ENCODE data around the gene PPP3CA. TPM values are rescaled to one million over a fixed set of nuclear protein-coding genes. Genes with fewer than 3 reads are reported as not detected.

PPP3CA gene
- total RNA-seq, 2 experiments from 2014 or later, result 12.9 to 13.8 TPM

DNA sequence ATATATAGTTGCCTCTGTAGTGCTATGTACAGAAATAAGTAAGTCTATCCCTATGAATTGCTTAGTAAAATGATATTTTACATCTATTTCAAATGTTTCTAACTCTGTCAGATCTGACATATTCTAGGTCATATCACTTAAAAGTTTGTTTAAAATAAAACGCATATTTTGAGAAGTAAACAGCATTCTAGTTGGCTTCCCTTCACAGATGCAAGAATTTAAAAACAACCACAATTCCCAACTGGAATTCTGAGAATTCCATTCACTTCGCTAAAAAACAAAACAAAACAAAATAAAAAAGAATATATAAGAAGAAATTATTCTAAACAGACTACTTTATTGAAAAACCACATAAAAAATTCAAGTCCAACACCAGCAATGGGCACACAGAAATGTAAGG is 126.0 kb downstream of the PPP3CA start:
- Mint-ChIP-seq H3K9me3 (no peaks in the 10 kb centered on the region), H3K27ac (no peak overlapping the region), H3K36me3 (ENCODE audit: low read depth) (no peaks in the 10 kb centered on the region), H3K4me3 (no peak overlapping the region), H3K27me3 (no peaks in the 10 kb centered on the region), H3K4me1 (ENCODE audit: low read depth) (peaks cover 42% of the 10 kb centered on the region)
- CTCF ChIA-PET, result no interaction called here
- Histone ChIP-seq H3K4me3 (ENCODE audit: low read length) (no peak overlapping the region), H3K27ac (ENCODE audit: low read depth in 1 of 2, low read length in 2 of 2) (no peak overlapping the region), H3K36me3 (ENCODE audit: insufficient read depth, low read length) (no peaks in the 10 kb centered on the region), H3K27me3 (ENCODE audit: control insufficient read depth in 1 of 2, insufficient read depth in 2 of 2, low read length in 2 of 2) (no peaks in the 10 kb centered on the region), H3K9me3 (ENCODE audit: control insufficient read depth in 1 of 2, insufficient read depth in 1 of 2, low read length in 2 of 2) (no peaks in the 10 kb centered on the region), H3K4me1 (ENCODE audit: insufficient read depth, low read length) (no peaks in the 10 kb centered on the region)
- no peak for DNase-seq
- intact Hi-C loops (cut with DNase I, micrococcal nuclease), result no loop called here
- TF ChIP-seq, protein P1, sequence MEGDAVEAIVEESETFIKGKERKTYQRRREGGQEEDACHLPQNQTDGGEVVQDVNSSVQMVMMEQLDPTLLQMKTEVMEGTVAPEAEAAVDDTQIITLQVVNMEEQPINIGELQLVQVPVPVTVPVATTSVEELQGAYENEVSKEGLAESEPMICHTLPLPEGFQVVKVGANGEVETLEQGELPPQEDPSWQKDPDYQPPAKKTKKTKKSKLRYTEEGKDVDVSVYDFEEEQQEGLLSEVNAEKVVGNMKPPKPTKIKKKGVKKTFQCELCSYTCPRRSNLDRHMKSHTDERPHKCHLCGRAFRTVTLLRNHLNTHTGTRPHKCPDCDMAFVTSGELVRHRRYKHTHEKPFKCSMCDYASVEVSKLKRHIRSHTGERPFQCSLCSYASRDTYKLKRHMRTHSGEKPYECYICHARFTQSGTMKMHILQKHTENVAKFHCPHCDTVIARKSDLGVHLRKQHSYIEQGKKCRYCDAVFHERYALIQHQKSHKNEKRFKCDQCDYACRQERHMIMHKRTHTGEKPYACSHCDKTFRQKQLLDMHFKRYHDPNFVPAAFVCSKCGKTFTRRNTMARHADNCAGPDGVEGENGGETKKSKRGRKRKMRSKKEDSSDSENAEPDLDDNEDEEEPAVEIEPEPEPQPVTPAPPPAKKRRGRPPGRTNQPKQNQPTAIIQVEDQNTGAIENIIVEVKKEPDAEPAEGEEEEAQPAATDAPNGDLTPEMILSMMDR (IDR thresholded peaks at IDR 0.05), result no peak
- POLR2A ChIA-PET, result no interaction called here
- no peak for ATAC-seq (ENCODE audit: poor library complexity)

- TF ChIP-seq, protein P1 (IDR thresholded peaks at IDR 0.05), result no peak
- ATAC-seq (ENCODE audit: poor library complexity) (no peak), DNase-seq (no peak)
- Mint-ChIP-seq H3K27ac (no peak overlapping the region), H3K9me3 (peaks cover 3% of the 10 kb centered on the region), H3K36me3 (ENCODE audit: low read depth) (no peaks in the 10 kb centered on the region), H3K4me1 (ENCODE audit: low read depth) (peaks cover 37% of the 10 kb centered on the region), H3K4me3 (no peak overlapping the region), H3K27me3 (no peaks in the 10 kb centered on the region)
- Histone ChIP-seq H3K4me3 (ENCODE audit: low read length) (no peak overlapping the region), H3K27me3 (ENCODE audit: control insufficient read depth in 1 of 2, insufficient read depth in 2 of 2, low read length in 2 of 2) (no peaks in the 10 kb centered on the region), H3K9me3 (ENCODE audit: control insufficient read depth in 1 of 2, insufficient read depth in 1 of 2, low read length in 2 of 2) (no peaks in the 10 kb centered on the region), H3K27ac (ENCODE audit: low read depth in 1 of 2, low read length in 2 of 2) (no peak overlapping the region), H3K36me3 (ENCODE audit: insufficient read depth, low read length) (no peaks in the 10 kb centered on the region), H3K4me1 (ENCODE audit: insufficient read depth, low read length) (no peaks in the 10 kb centered on the region)
- intact Hi-C loops (cut with DNase I, micrococcal nuclease), result no loop called here
- CTCF ChIA-PET, result no interaction called here
- POLR2A ChIA-PET, result no interaction called here
These were observed 128.4 kb downstream of the PPP3CA start for GRCh38 chr4:101218894-101219293.

DNA sequence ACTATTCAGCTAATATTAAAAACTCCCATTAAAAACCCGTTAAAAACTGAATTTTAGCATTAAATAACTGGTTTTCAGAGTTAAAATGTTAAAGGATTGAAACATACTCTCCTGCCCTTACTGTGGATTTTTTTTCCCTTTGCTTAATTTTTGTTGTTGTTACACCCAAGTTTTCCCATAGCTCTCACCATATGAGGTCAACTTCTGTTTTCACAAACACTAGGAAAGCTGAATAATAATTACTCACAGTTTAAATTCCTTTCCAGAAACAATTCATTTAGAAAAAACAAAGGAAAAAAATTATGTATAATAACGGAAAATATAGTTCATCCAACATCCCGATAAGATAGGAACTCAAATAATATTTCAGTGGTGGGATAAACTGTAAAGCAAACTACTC is 129.0 kb downstream of the PPP3CA start:
- peaks cover 33% of the 10 kb centered on the region for H3K4me1 Mint-ChIP-seq (ENCODE audit: low read depth)
- no peaks in the 10 kb centered on the region for H3K36me3 Mint-ChIP-seq (ENCODE audit: low read depth)
- no peak overlapping the region for H3K27ac Mint-ChIP-seq

More for the DNA sequence above, 129.0 kb downstream of the PPP3CA start:
- TF ChIP-seq, protein P1 (IDR thresholded peaks at IDR 0.05), result no peak
- no peaks in the 10 kb centered on the region for H3K9me3 ChIP-seq (ENCODE audit: control insufficient read depth in 1 of 2, insufficient read depth in 1 of 2, low read length in 2 of 2)
- no peak overlapping the region for H3K4me3 ChIP-seq (ENCODE audit: low read length)
- intact Hi-C loops (cut with DNase I, micrococcal nuclease), result no loop called here
- Mint-ChIP-seq H3K4me3 (no peak overlapping the region), H3K9me3 (peaks cover 3% of the 10 kb centered on the region), H3K27me3 (no peaks in the 10 kb centered on the region)
- POLR2A ChIA-PET, result no interaction called here
- no peak overlapping the region for H3K27ac ChIP-seq (ENCODE audit: low read depth in 1 of 2, low read length in 2 of 2)
- no peaks in the 10 kb centered on the region for H3K4me1 ChIP-seq (ENCODE audit: insufficient read depth, low read length)
- ATAC-seq (ENCODE audit: poor library complexity) (no peak), DNase-seq (no peak)
- CTCF ChIA-PET, result no interaction called here
- H3K27me3 ChIP-seq (ENCODE audit: control insufficient read depth in 1 of 2, insufficient read depth in 2 of 2, low read length in 2 of 2), result no peaks in the 10 kb centered on the region
- no peaks in the 10 kb centered on the region for H3K36me3 ChIP-seq (ENCODE audit: insufficient read depth, low read length)

Measured in CD4-positive, alpha-beta T cell (primary cell).